ENCODE measurements around the gene RAB23. TPM values are rescaled to one million over a fixed set of nuclear protein-coding genes. Genes with fewer than 3 reads are reported as not detected.

Gene RAB23
- total RNA-seq, 1 experiment from 2014 or later, result 11.7 TPM

DNA sequence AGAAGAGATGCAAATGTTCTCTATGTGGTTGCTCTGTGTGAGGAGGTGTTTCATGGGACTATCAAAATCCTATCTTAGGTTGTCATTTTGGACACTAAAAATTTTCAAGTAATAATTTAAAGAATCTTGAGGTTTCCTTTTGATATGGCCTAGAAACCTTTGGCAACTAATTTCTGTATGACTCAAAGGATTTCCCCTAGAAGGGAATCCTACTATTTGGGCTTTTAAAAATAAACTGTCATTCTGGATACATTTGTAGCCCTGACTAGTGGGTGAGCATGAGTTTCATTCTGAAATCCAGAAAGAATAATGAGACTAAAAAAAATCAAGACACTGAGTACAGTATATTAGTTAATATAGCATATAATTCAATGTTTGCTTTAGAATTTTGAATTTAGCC is 25.5 kb upstream of the RAB23 start:
- no peak overlapping the region for H2AFZ ChIP-seq (ENCODE audit: low read depth, low read length, poor library complexity, severe bottlenecking)
- no peaks in the 10 kb centered on the region for H3K9me3 ChIP-seq (ENCODE audit: control insufficient read depth in 1 of 2, insufficient read depth in 1 of 2, low read depth in 1 of 2, low read length in 2 of 2)
- no peak overlapping the region for H3K4me2 ChIP-seq (ENCODE audit: low read length)
- DNase-seq (ENCODE audit: low read depth, low spot score), result no peak
- H3K27ac ChIP-seq (ENCODE audit: low read depth, low read length), result no peak overlapping the region
- H3K27me3 ChIP-seq (ENCODE audit: insufficient read depth, low read length), result no peaks in the 10 kb centered on the region
- H3K9ac ChIP-seq (ENCODE audit: low read length), result no peak overlapping the region
- H3K36me3 ChIP-seq (ENCODE audit: control insufficient read depth in 1 of 2, insufficient read depth in 2 of 2, low read length in 2 of 2), result no peaks in the 10 kb centered on the region
- BruUV-seq (replicated peaks), result no TSS peak
- no peaks in the 10 kb centered on the region for H3K79me2 ChIP-seq (ENCODE audit: insufficient read depth, low read length)
- ChIA-PET RAD21 (ENCODE audit: low non-redundant PET in 1 of 2, low total read pairs in 2 of 2, uncharacterized antibody in 2 of 2, unreplicated experiment in 2 of 2) (no interaction called here), POLR2A (no interaction called here), CTCF (no interaction called here)
- H3K4me1 ChIP-seq (ENCODE audit: control insufficient read depth in 1 of 2, insufficient read depth in 2 of 2, low read length in 2 of 2), result no peaks in the 10 kb centered on the region
- no peaks in the 10 kb centered on the region for H3K9me2 ChIP-seq (ENCODE audit: insufficient read depth)
- no peak for ATAC-seq
- H3K4me3 ChIP-seq (replicated peaks in 1 of 2; ENCODE audit: low read depth in 1 of 2, low read length in 2 of 2), result no peak overlapping the region
- intact Hi-C loops (cut with micrococcal nuclease), result no loop called here
- H4K20me1 ChIP-seq (ENCODE audit: insufficient read depth), result no peaks in the 10 kb centered on the region
- TF ChIP-seq SP1 (IDR thresholded peaks at IDR 0.05; ENCODE audit: low read depth) (no peak), SIN3A (IDR thresholded peaks at IDR 0.05; ENCODE audit: low read depth) (no peak), YY1 (IDR thresholded peaks at IDR 0.05; ENCODE audit: extremely low read depth, insufficient replicate concordance, low read depth, low read length) (no peak), EZH2phosphoT487 (IDR thresholded peaks at IDR 0.05; ENCODE audit: borderline replicate concordance) (no peak), TCF7L2 (IDR thresholded peaks at IDR 0.05; ENCODE audit: borderline replicate concordance, extremely low read depth, insufficient read depth, insufficient read length) (no peak), SRF (IDR thresholded peaks at IDR 0.05; ENCODE audit: low read depth) (no peak), JUND (IDR thresholded peaks at IDR 0.05) (no peak), EGR1 (IDR thresholded peaks at IDR 0.05; ENCODE audit: low read depth) (no peak), POLR2AphosphoS5 (IDR thresholded peaks at IDR 0.05; ENCODE audit: low read depth, low read length) (no peak), RAD21 (IDR thresholded peaks at IDR 0.05; ENCODE audit: low read depth) (no peak), POLR2A (IDR thresholded peaks at IDR 0.05; ENCODE audit: borderline replicate concordance, extremely low read depth, insufficient read depth, insufficient read length) (no peak), CEBPB (IDR thresholded peaks at IDR 0.05; ENCODE audit: low read depth) (no peak)
- TF ChIP-seq, protein P1, sequence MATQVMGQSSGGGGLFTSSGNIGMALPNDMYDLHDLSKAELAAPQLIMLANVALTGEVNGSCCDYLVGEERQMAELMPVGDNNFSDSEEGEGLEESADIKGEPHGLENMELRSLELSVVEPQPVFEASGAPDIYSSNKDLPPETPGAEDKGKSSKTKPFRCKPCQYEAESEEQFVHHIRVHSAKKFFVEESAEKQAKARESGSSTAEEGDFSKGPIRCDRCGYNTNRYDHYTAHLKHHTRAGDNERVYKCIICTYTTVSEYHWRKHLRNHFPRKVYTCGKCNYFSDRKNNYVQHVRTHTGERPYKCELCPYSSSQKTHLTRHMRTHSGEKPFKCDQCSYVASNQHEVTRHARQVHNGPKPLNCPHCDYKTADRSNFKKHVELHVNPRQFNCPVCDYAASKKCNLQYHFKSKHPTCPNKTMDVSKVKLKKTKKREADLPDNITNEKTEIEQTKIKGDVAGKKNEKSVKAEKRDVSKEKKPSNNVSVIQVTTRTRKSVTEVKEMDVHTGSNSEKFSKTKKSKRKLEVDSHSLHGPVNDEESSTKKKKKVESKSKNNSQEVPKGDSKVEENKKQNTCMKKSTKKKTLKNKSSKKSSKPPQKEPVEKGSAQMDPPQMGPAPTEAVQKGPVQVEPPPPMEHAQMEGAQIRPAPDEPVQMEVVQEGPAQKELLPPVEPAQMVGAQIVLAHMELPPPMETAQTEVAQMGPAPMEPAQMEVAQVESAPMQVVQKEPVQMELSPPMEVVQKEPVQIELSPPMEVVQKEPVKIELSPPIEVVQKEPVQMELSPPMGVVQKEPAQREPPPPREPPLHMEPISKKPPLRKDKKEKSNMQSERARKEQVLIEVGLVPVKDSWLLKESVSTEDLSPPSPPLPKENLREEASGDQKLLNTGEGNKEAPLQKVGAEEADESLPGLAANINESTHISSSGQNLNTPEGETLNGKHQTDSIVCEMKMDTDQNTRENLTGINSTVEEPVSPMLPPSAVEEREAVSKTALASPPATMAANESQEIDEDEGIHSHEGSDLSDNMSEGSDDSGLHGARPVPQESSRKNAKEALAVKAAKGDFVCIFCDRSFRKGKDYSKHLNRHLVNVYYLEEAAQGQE (IDR thresholded peaks at IDR 0.05; ENCODE audit: low read depth), result no peak
- TF ChIP-seq, protein P2, sequence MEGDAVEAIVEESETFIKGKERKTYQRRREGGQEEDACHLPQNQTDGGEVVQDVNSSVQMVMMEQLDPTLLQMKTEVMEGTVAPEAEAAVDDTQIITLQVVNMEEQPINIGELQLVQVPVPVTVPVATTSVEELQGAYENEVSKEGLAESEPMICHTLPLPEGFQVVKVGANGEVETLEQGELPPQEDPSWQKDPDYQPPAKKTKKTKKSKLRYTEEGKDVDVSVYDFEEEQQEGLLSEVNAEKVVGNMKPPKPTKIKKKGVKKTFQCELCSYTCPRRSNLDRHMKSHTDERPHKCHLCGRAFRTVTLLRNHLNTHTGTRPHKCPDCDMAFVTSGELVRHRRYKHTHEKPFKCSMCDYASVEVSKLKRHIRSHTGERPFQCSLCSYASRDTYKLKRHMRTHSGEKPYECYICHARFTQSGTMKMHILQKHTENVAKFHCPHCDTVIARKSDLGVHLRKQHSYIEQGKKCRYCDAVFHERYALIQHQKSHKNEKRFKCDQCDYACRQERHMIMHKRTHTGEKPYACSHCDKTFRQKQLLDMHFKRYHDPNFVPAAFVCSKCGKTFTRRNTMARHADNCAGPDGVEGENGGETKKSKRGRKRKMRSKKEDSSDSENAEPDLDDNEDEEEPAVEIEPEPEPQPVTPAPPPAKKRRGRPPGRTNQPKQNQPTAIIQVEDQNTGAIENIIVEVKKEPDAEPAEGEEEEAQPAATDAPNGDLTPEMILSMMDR (IDR thresholded peaks at IDR 0.05 in 2 of 3, conservative IDR thresholded peaks at IDR 0.05 in 1 of 3; ENCODE audit: borderline replicate concordance in 1 of 3, insufficient read depth in 1 of 3, low read depth in 2 of 3, low read length in 2 of 3), result no peak
- TF ChIP-seq, protein P3, sequence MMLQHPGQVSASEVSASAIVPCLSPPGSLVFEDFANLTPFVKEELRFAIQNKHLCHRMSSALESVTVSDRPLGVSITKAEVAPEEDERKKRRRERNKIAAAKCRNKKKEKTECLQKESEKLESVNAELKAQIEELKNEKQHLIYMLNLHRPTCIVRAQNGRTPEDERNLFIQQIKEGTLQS (IDR thresholded peaks at IDR 0.05), result no peak

All from HCT116 (cell line).